ENCODE results near the gene GRID2. TPM values are rescaled to one million over a fixed set of nuclear protein-coding genes. Genes with fewer than 3 reads are reported as not detected.

The GRID2 gene
- total RNA-seq, 2 donors from 2014 or later, result not detected

GRCh38 chr4:92522356-92522755, 218.6 kb downstream of the GRID2 start:
- Histone ChIP-seq H3K9me3 (no peaks in the 10 kb centered on the region), H3K4me3 (no peak overlapping the region), H3K4me1 (no peaks in the 10 kb centered on the region), H3K36me3 (no peaks in the 10 kb centered on the region), H3K27me3 (no peaks in the 10 kb centered on the region), H3K9ac (ENCODE audit: low read depth in 2 of 2, low read length in 2 of 2) (no peak overlapping the region), H3K27ac (no peak overlapping the region)
- DNase-seq, result no peak
- no peak for TF ChIP-seq CTCF (IDR thresholded peaks at IDR 0.05)
- intact Hi-C loops (cut with DNase I), result no loop called here

- Histone ChIP-seq H3K36me3 (no peaks in the 10 kb centered on the region), H3K4me1 (no peaks in the 10 kb centered on the region), H3K27me3 (no peaks in the 10 kb centered on the region), H3K9ac (ENCODE audit: low read depth in 2 of 2, low read length in 2 of 2) (no peak overlapping the region), H3K27ac (no peak overlapping the region), H3K9me3 (no peaks in the 10 kb centered on the region), H3K4me3 (no peak overlapping the region)
- intact Hi-C loops (cut with DNase I), result no loop called here
- TF ChIP-seq CTCF (IDR thresholded peaks at IDR 0.05), result no peak
- no peak for DNase-seq
Measured at GRCh38 chr4:92524131-92524530, 220.4 kb downstream of the GRID2 start.

GRCh38 chr4:92528541-92528940, 224.8 kb downstream of the GRID2 start:
- intact Hi-C loops (cut with DNase I), result no loop called here
- H3K4me3 ChIP-seq, result no peak overlapping the region
- H3K27me3 ChIP-seq, result no peaks in the 10 kb centered on the region
- TF ChIP-seq CTCF (IDR thresholded peaks at IDR 0.05), result no peak
- H3K27ac ChIP-seq, result no peak overlapping the region
- H3K9me3 ChIP-seq, result no peaks in the 10 kb centered on the region
- no peak overlapping the region for H3K9ac ChIP-seq (ENCODE audit: low read depth in 2 of 2, low read length in 2 of 2)
- no peak for DNase-seq
- H3K4me1 ChIP-seq, result no peaks in the 10 kb centered on the region
- H3K36me3 ChIP-seq, result no peaks in the 10 kb centered on the region

GRCh38 chr4:92529510-92529909, 225.7 kb downstream of the GRID2 start:
- intact Hi-C loops (cut with DNase I), result no loop called here
- Histone ChIP-seq H3K27ac (no peak overlapping the region), H3K9me3 (no peaks in the 10 kb centered on the region), H3K4me1 (no peaks in the 10 kb centered on the region), H3K36me3 (no peaks in the 10 kb centered on the region), H3K27me3 (no peaks in the 10 kb centered on the region), H3K9ac (ENCODE audit: low read depth in 2 of 2, low read length in 2 of 2) (no peak overlapping the region), H3K4me3 (no peak overlapping the region)
- DNase-seq, result no peak
- TF ChIP-seq CTCF (IDR thresholded peaks at IDR 0.05), result no peak

- H3K9ac ChIP-seq (ENCODE audit: low read depth in 2 of 2, low read length in 2 of 2), result no peak overlapping the region
- no peak for DNase-seq
- TF ChIP-seq CTCF (IDR thresholded peaks at IDR 0.05), result no peak
- H3K4me3 ChIP-seq, result no peak overlapping the region
- no peaks in the 10 kb centered on the region for H3K36me3 ChIP-seq
- intact Hi-C loops (cut with DNase I), result no loop called here
- no peaks in the 10 kb centered on the region for H3K4me1 ChIP-seq
- no peak overlapping the region for H3K27ac ChIP-seq
- no peaks in the 10 kb centered on the region for H3K27me3 ChIP-seq
- H3K9me3 ChIP-seq, result no peaks in the 10 kb centered on the region
Measured at GRCh38 chr4:92535599-92535998, 231.8 kb downstream of the GRID2 start.

- no peak for DNase-seq
- Histone ChIP-seq H3K9ac (ENCODE audit: low read depth in 2 of 2, low read length in 2 of 2) (no peak overlapping the region), H3K4me1 (no peaks in the 10 kb centered on the region), H3K36me3 (no peaks in the 10 kb centered on the region), H3K27ac (no peak overlapping the region), H3K27me3 (no peaks in the 10 kb centered on the region), H3K9me3 (no peaks in the 10 kb centered on the region), H3K4me3 (no peak overlapping the region)
- intact Hi-C loops (cut with DNase I), result no loop called here
- TF ChIP-seq CTCF (IDR thresholded peaks at IDR 0.05), result no peak
Measured at GRCh38 chr4:92551616-92552015, 247.8 kb downstream of the GRID2 start.
